H9 (cell line): ENCODE data around the gene DPP6. TPM values are rescaled to one million over a fixed set of nuclear protein-coding genes. Genes with fewer than 3 reads are reported as not detected.

Experiments used
- DNase-seq: peaks from one replicate; pipeline ENCODE4 v3.0.0-alpha.2; 2017
- H2AFZ ChIP-seq: one replicate; pipeline ENCODE4 v1.6.1; 2013; ENCODE audit warnings: mild to moderate bottlenecking, low read length, control low read depth, moderate library complexity
- H2AK5ac ChIP-seq: 2 replicates; pipeline ENCODE4 v1.6.1; 2013; ENCODE audit warnings: low read length, control low read depth, mixed read lengths; ENCODE audit not compliant: insufficient read length
- H2BK120ac ChIP-seq: one replicate; pipeline ENCODE4 v1.6.1; 2013; ENCODE audit warnings: low read depth, mild to moderate bottlenecking, low read length, control low read depth, inconsistent platforms; ENCODE audit not compliant: poor library complexity, severe bottlenecking
- H2BK12ac ChIP-seq: 2 replicates; pipeline ENCODE4 v1.6.1; 2013; ENCODE audit warnings: low read length, control low read depth, mixed read lengths, low read depth; ENCODE audit not compliant: insufficient read length
- H2BK15ac ChIP-seq: 2 replicates; pipeline ENCODE4 v1.6.1; 2013; ENCODE audit warnings: low read depth, low read length, control low read depth
- H2BK20ac ChIP-seq: one replicate; pipeline ENCODE4 v1.6.1; 2013; ENCODE audit warnings: low read depth, mild to moderate bottlenecking, low read length, control low read depth, inconsistent platforms; ENCODE audit not compliant: poor library complexity, severe bottlenecking
- H2BK5ac ChIP-seq: 2 replicates; pipeline ENCODE4 v1.6.1; 2013; ENCODE audit warnings: low read length, control low read depth, mixed read lengths; ENCODE audit not compliant: insufficient read length
- H3K14ac ChIP-seq: 2 replicates; pipeline ENCODE4 v1.6.1; 2013; ENCODE audit warnings: low read length, control low read depth; ENCODE audit not compliant: insufficient read depth
- H3K18ac ChIP-seq: 2 replicates; pipeline ENCODE4 v1.6.1; 2013; ENCODE audit warnings: low read depth, mild to moderate bottlenecking, mixed read lengths, low read length, control low read depth; ENCODE audit not compliant: insufficient read length
- H3K23ac ChIP-seq: 2 replicates; pipeline ENCODE4 v1.6.1; 2013; ENCODE audit warnings: low read length, control low read depth, mixed read lengths, low read depth; ENCODE audit not compliant: insufficient read length
- H3K23me2 ChIP-seq: 2 replicates; pipeline ENCODE4 v1.6.1; 2013; ENCODE audit warnings: low read depth, mild to moderate bottlenecking, mixed read lengths, low read length, control low read depth; ENCODE audit not compliant: insufficient read length, poor library complexity, severe bottlenecking
- H3K27ac ChIP-seq: 2 replicates; pipeline ENCODE4 v1.5.1; 2013; ENCODE audit warnings: low read length, control low read depth, mixed read lengths, low read depth; ENCODE audit not compliant: insufficient read length
- H3K27me3 ChIP-seq: 2 replicates; pipeline ENCODE4 v1.6.1; 2013; ENCODE audit warnings: low read length, control low read depth, inconsistent platforms; ENCODE audit not compliant: insufficient read depth
- H3K4ac ChIP-seq: 2 replicates; pipeline ENCODE4 v1.6.1; 2013; ENCODE audit warnings: low read depth, mild to moderate bottlenecking, control low read depth, inconsistent platforms, low read length, moderate library complexity
- H3K4me1 ChIP-seq: 2 replicates; pipeline ENCODE4 v1.6.1; 2013; ENCODE audit warnings: low read length, control low read depth, inconsistent platforms; ENCODE audit not compliant: insufficient read depth
- H3K4me2 ChIP-seq: 2 replicates; pipeline ENCODE4 v1.6.1; 2013; ENCODE audit warnings: low read length, control low read depth, mixed read lengths; ENCODE audit not compliant: insufficient read length, insufficient read depth
- H3K56ac ChIP-seq: 2 replicates; pipeline ENCODE4 v1.6.1; 2013; ENCODE audit warnings: low read depth, mild to moderate bottlenecking, mixed read lengths, low read length, control low read depth; ENCODE audit not compliant: insufficient read length
- H3K79me1 ChIP-seq: 2 replicates; pipeline ENCODE4 v1.6.1; 2013; ENCODE audit warnings: low read depth, mild to moderate bottlenecking, moderate library complexity, low read length, control low read depth, inconsistent platforms; ENCODE audit not compliant: insufficient read depth, poor library complexity, severe bottlenecking
- H3K79me2 ChIP-seq: 2 replicates; pipeline ENCODE4 v1.6.1; 2013; ENCODE audit warnings: low read length, control low read depth, inconsistent platforms; ENCODE audit not compliant: insufficient read depth
- H3K9ac ChIP-seq: 2 replicates; pipeline ENCODE4 v1.6.1; 2013; ENCODE audit warnings: low read length, control low read depth, mixed read lengths; ENCODE audit not compliant: insufficient read length; ENCODE audit errors: extremely low read depth
- H3K9me3 ChIP-seq: one replicate; pipeline ENCODE4 v1.6.1; 2013; ENCODE audit warnings: low read depth, low read length, inconsistent platforms; ENCODE audit not compliant: control insufficient read depth
- H3T11ph ChIP-seq: one replicate; pipeline ENCODE4 v1.6.1; 2013; ENCODE audit warnings: mild to moderate bottlenecking, low read length, control low read depth, inconsistent platforms
- H4K20me1 ChIP-seq: one replicate; pipeline ENCODE4 v1.6.1; 2013; ENCODE audit not compliant: control insufficient read depth, insufficient read length, insufficient read depth
- H4K5ac ChIP-seq: 2 replicates; pipeline ENCODE4 v1.6.1; 2013; ENCODE audit warnings: low read depth, mild to moderate bottlenecking, mixed read lengths, low read length, control low read depth; ENCODE audit not compliant: insufficient read length
- H4K8ac ChIP-seq: replicated peaks from 2 replicates; pipeline ENCODE4 v1.6.1; 2013; ENCODE audit warnings: low read length, control low read depth, mixed read lengths, low read depth; ENCODE audit not compliant: insufficient read length
- H4K91ac ChIP-seq: 2 replicates; pipeline ENCODE4 v1.6.1; 2013; ENCODE audit warnings: low read depth, mild to moderate bottlenecking, moderate library complexity, mixed read lengths, low read length, control low read depth; ENCODE audit not compliant: insufficient read length
- H3K27ac Mint-ChIP-seq, 3 experiments: 2 replicates in 2 of 3; 3 replicates in 1 of 3; pipeline ENCODE4 v1.8.0; 2020 to 2021; ENCODE audit warnings: mixed read lengths in 3 of 3, mild to moderate bottlenecking in 1 of 3, moderate library complexity in 1 of 3
- H3K27me3 Mint-ChIP-seq: 2 replicates; pipeline ENCODE4 v1.8.0; 2021; ENCODE audit warnings: low read depth, mild to moderate bottlenecking, moderate library complexity, mixed read lengths
- H3K36me3 Mint-ChIP-seq, 3 experiments: 2 replicates in 2 of 3; 3 replicates in 1 of 3; pipeline ENCODE4 v1.8.0; 2020 to 2021; ENCODE audit warnings: low read depth in 3 of 3, mixed read lengths in 3 of 3; ENCODE audit not compliant: insufficient read depth in 1 of 3
- H3K4me1 Mint-ChIP-seq, 2 experiments: 2 replicates each; pipeline ENCODE4 v1.8.0; 2020; ENCODE audit warnings: mixed read lengths in 2 of 2
- H3K4me3 Mint-ChIP-seq, 2 experiments: 2 replicates in 1 of 2; 3 replicates in 1 of 2; pipeline ENCODE4 v1.8.0; 2020 to 2021; ENCODE audit warnings: mild to moderate bottlenecking in 2 of 2, mixed read lengths in 2 of 2, moderate library complexity in 1 of 2
- H3K9me3 Mint-ChIP-seq, 2 experiments: 2 replicates in 1 of 2; 3 replicates in 1 of 2; pipeline ENCODE4 v1.8.0; 2020; ENCODE audit warnings: mild to moderate bottlenecking in 2 of 2, mixed read lengths in 2 of 2, moderate library complexity in 1 of 2
- WGBS: extraction: QIAGEN DNeasy Blood & Tissue Kit; methylation state at CpG from one replicate; pipeline ENCODE4 v1.1.7; 2013; ENCODE audit warnings: missing lambda C conversion rate, low lambda C conversion rate, mixed read lengths; ENCODE audit not compliant: insufficient read length; ENCODE audit errors: extremely low coverage; 5-methylcytosine and 5-hydroxymethylcytosine counted together
- total RNA-seq: library from RNA; stranded (reverse); gene quantifications from 2 replicates; pipeline ENCODE4 v1.2.1, GENCODE V29; 2021
- TF ChIP-seq, protein P1 (sequence below): fragments of 200-600 bp; sonication (generic); conservative IDR thresholded peaks from 3 replicates; pipeline ENCODE4 v1.8.0; 2021; ENCODE audit warnings: antibody characterized with exemption, mild to moderate bottlenecking

Gene DPP6
- total RNA-seq, 1 experiment from 2014 or later = 4.5 TPM

DNA sequence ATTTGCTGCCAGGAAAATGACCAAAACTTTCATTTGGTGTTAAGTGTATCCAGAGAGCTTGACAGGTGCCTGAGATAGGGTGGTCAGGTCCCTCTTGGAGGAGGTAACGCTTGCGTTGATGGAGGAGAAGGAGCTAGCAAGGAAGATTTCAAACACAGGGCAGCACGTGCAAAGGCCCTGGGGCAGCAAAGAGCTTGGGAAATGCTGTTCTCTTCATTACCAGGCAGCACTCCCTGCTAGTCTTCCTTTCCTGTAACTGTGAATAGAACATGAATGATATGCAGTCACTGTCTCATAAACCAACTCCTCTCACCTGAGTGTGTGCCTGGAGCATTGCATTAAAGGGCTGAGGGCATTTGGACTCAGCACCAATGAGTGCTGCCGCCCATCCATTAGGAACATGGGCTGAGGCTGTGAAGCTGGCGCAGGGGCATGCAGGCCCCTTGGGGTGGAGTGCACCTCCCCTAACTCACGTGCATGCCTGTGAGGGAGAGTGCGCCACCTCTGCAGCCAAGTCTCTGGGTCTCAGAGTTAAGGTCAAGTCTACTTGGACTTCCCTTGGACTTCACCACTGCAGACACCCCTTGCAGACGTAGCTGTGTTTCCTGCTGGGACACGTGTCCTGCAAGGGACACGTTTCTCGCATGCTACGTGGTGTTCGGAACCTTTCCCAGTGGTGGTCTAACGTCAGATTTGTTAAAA is 813.9 kb downstream of the DPP6 start:
- H3K36me3 Mint-ChIP-seq = no peaks in the 10 kb centered on the region
- H3K4me1 Mint-ChIP-seq = peaks cover 15 to 16% of the 10 kb centered on the region in 2 experiments
- Histone ChIP-seq H4K8ac (no peak overlapping the region), H2BK15ac (no peak overlapping the region), H3K4me2 (no peak overlapping the region), H3K18ac (no peak overlapping the region), H3K79me2 (no peaks in the 10 kb centered on the region), H4K20me1 (no peaks in the 10 kb centered on the region), H3K23me2 (no peaks in the 10 kb centered on the region), H3K23ac (no peak overlapping the region), H3K4ac (no peak overlapping the region), H3K27me3 (no peaks in the 10 kb centered on the region), H3K56ac (no peak overlapping the region), H2BK5ac (no peak overlapping the region), H3K79me1 (no peaks in the 10 kb centered on the region), H2AFZ (no peak overlapping the region), H2BK120ac (no peak overlapping the region), H3T11ph (no peak overlapping the region), H2AK5ac (no peak overlapping the region), H4K91ac (no peak overlapping the region), H3K9ac (no peak overlapping the region), H2BK12ac (no peak overlapping the region), H4K5ac (no peak overlapping the region), H3K4me1 (no peaks in the 10 kb centered on the region; the same call in 1 of the 2 replicates), H3K9me3 (no peaks in the 10 kb centered on the region), H2BK20ac (no peak overlapping the region), H3K14ac (no peak overlapping the region), H3K27ac (no peak overlapping the region)
- TF ChIP-seq, protein P1, sequence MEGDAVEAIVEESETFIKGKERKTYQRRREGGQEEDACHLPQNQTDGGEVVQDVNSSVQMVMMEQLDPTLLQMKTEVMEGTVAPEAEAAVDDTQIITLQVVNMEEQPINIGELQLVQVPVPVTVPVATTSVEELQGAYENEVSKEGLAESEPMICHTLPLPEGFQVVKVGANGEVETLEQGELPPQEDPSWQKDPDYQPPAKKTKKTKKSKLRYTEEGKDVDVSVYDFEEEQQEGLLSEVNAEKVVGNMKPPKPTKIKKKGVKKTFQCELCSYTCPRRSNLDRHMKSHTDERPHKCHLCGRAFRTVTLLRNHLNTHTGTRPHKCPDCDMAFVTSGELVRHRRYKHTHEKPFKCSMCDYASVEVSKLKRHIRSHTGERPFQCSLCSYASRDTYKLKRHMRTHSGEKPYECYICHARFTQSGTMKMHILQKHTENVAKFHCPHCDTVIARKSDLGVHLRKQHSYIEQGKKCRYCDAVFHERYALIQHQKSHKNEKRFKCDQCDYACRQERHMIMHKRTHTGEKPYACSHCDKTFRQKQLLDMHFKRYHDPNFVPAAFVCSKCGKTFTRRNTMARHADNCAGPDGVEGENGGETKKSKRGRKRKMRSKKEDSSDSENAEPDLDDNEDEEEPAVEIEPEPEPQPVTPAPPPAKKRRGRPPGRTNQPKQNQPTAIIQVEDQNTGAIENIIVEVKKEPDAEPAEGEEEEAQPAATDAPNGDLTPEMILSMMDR = no peak
- no CpG with 5 or more reads among the region's 14 CpGs for WGBS
- H3K27ac Mint-ChIP-seq = no peak overlapping the region
- DNase-seq = no peak
- peaks cover 36% of the 10 kb centered on the region for H3K27me3 Mint-ChIP-seq
- peaks cover 0 to 2% of the 10 kb centered on the region in 2 experiments; a peak in 1 of 5 replicates for H3K9me3 Mint-ChIP-seq
- no peak overlapping the region for H3K4me3 Mint-ChIP-seq
